ENCODE measurements around the gene IFNL2.

- TF ChIP-seq CTCF (IDR thresholded peaks at IDR 0.05) (no peak), POLR2A (IDR thresholded peaks at IDR 0.05) (no peak)
Observed at GRCh38 chr19:39297931-39298634, 29.9 kb downstream of the IFNL2 start.
